Measurements from ENCODE around the gene MYO18A.

The MYO18A gene

GRCh38 chr17:29157310-29157709 lies 22.9 kb downstream of the MYO18A start:
- H3K27me3 ChIP-seq (ENCODE audit: low read depth, low read length) = no peaks in the 10 kb centered on the region
- H3K4me1 ChIP-seq (ENCODE audit: low read length) = peaks cover 8% of the 10 kb centered on the region; the same call in 1 of the 2 replicates
- no peaks in the 10 kb centered on the region for H3K9me3 ChIP-seq (ENCODE audit: insufficient read depth, low read length)
- H3K4me3 ChIP-seq (ENCODE audit: low read length) = no peak overlapping the region
- no peaks in the 10 kb centered on the region for H3K79me2 ChIP-seq (ENCODE audit: low read length)
- H4K20me1 ChIP-seq (ENCODE audit: insufficient read depth, low read length) = no peaks in the 10 kb centered on the region
- no peaks in the 10 kb centered on the region for H3K36me3 ChIP-seq (replicated peaks; ENCODE audit: low read depth, low read length)
- no peak overlapping the region for H3K9ac ChIP-seq (ENCODE audit: low read length)
- no peak overlapping the region for H3K27ac ChIP-seq (ENCODE audit: low read length)
- no peak overlapping the region for H3K4me2 ChIP-seq (ENCODE audit: low read length)
- no peak overlapping the region for H2AFZ ChIP-seq (ENCODE audit: low read depth, low read length)
- TF ChIP-seq CTCF (IDR thresholded peaks at IDR 0.05; ENCODE audit: low read depth, low read length) (no peak), EZH2phosphoT487 (IDR thresholded peaks at IDR 0.05; ENCODE audit: low read depth) (no peak)

GRCh38 chr17:29156781-29157180 lies 23.4 kb downstream of the MYO18A start:
- Histone ChIP-seq H3K4me3 (ENCODE audit: low read length) (no peak overlapping the region), H3K4me2 (ENCODE audit: low read length) (no peak overlapping the region), H3K27me3 (ENCODE audit: low read depth, low read length) (no peaks in the 10 kb centered on the region), H3K36me3 (replicated peaks; ENCODE audit: low read depth, low read length) (no peaks in the 10 kb centered on the region), H4K20me1 (ENCODE audit: insufficient read depth, low read length) (no peaks in the 10 kb centered on the region), H3K4me1 (ENCODE audit: low read length) (peaks cover 8% of the 10 kb centered on the region; the same call in 1 of the 2 replicates), H3K9me3 (ENCODE audit: insufficient read depth, low read length) (no peaks in the 10 kb centered on the region), H2AFZ (ENCODE audit: low read depth, low read length) (no peak overlapping the region), H3K79me2 (ENCODE audit: low read length) (no peaks in the 10 kb centered on the region), H3K27ac (ENCODE audit: low read length) (no peak overlapping the region), H3K9ac (ENCODE audit: low read length) (no peak overlapping the region)
- no peak for TF ChIP-seq CTCF (IDR thresholded peaks at IDR 0.05; ENCODE audit: low read depth, low read length)
- TF ChIP-seq EZH2phosphoT487 (IDR thresholded peaks at IDR 0.05; ENCODE audit: low read depth) = no peak

GRCh38 chr17:29155966-29156338 lies 24.2 kb downstream of the MYO18A start:
- H3K27me3 ChIP-seq (ENCODE audit: low read depth, low read length) = no peaks in the 10 kb centered on the region
- TF ChIP-seq EZH2phosphoT487 (IDR thresholded peaks at IDR 0.05; ENCODE audit: low read depth) (no peak), CTCF (IDR thresholded peaks at IDR 0.05; ENCODE audit: low read depth, low read length) (no peak)
- H4K20me1 ChIP-seq (ENCODE audit: insufficient read depth, low read length) = no peaks in the 10 kb centered on the region
- H3K4me2 ChIP-seq (ENCODE audit: low read length) = no peak overlapping the region
- no peaks in the 10 kb centered on the region for H3K79me2 ChIP-seq (ENCODE audit: low read length)
- no peak overlapping the region for H3K9ac ChIP-seq (ENCODE audit: low read length)
- no peaks in the 10 kb centered on the region for H3K36me3 ChIP-seq (replicated peaks; ENCODE audit: low read depth, low read length)
- no peak overlapping the region for H2AFZ ChIP-seq (ENCODE audit: low read depth, low read length)
- no peaks in the 10 kb centered on the region for H3K9me3 ChIP-seq (ENCODE audit: insufficient read depth, low read length)
- no peak overlapping the region for H3K27ac ChIP-seq (ENCODE audit: low read length)
- no peak overlapping the region for H3K4me3 ChIP-seq (ENCODE audit: low read length)
- H3K4me1 ChIP-seq (ENCODE audit: low read length) = peaks cover 8% of the 10 kb centered on the region; the same call in 1 of the 2 replicates

- no peak overlapping the region; the same call in 1 of the 2 replicates for H3K4me2 ChIP-seq (ENCODE audit: low read length)
- H3K27ac ChIP-seq (ENCODE audit: low read length) = no peak overlapping the region
- no peak overlapping the region for H2AFZ ChIP-seq (ENCODE audit: low read depth, low read length)
- peaks cover 12% of the 10 kb centered on the region for H3K4me1 ChIP-seq (ENCODE audit: low read length)
- no peaks in the 10 kb centered on the region for H4K20me1 ChIP-seq (ENCODE audit: insufficient read depth, low read length)
- H3K9ac ChIP-seq (ENCODE audit: low read length) = no peak overlapping the region
- no peak overlapping the region for H3K4me3 ChIP-seq (ENCODE audit: low read length)
- no peaks in the 10 kb centered on the region for H3K79me2 ChIP-seq (ENCODE audit: low read length)
- H3K36me3 ChIP-seq (replicated peaks; ENCODE audit: low read depth, low read length) = no peaks in the 10 kb centered on the region
- TF ChIP-seq CTCF (IDR thresholded peaks at IDR 0.05; ENCODE audit: low read depth, low read length) (no peak), EZH2phosphoT487 (IDR thresholded peaks at IDR 0.05; ENCODE audit: low read depth) (no peak)
- H3K9me3 ChIP-seq (ENCODE audit: insufficient read depth, low read length) = no peaks in the 10 kb centered on the region
- no peaks in the 10 kb centered on the region for H3K27me3 ChIP-seq (ENCODE audit: low read depth, low read length)
These were observed 24.8 kb downstream of the MYO18A start for GRCh38 chr17:29155227-29155965.
